IPS DF 4.7 (cell line): ENCODE data around the gene CHD5.

ENCODE experiments used
- DNase-seq: peaks from one replicate; pipeline ENCODE4 v3.0.0-alpha.2; 2013; ENCODE audit warnings: low spot score; ENCODE audit errors: extremely low read depth

The CHD5 gene

DNA sequence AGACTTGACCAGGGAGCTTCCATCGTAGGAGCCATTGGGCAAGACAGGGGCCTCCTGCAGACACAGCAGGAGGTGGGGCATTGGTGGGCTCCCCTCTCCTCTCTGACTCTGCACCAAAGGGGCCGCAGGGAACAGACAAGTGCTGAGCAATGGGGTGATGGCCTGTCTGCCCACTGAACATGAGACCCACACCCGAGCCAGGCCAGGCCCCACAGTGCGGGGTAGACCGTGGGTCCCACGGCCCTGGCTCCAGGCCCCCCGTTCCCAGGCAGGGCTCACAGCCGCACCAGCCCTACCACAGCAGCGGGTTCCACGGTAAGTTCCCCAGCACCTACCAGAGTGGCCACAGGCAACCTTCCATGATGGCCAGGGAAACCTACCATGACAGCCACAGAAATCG lies 45.9 kb downstream of the CHD5 start:
- no peak for DNase-seq

DNA sequence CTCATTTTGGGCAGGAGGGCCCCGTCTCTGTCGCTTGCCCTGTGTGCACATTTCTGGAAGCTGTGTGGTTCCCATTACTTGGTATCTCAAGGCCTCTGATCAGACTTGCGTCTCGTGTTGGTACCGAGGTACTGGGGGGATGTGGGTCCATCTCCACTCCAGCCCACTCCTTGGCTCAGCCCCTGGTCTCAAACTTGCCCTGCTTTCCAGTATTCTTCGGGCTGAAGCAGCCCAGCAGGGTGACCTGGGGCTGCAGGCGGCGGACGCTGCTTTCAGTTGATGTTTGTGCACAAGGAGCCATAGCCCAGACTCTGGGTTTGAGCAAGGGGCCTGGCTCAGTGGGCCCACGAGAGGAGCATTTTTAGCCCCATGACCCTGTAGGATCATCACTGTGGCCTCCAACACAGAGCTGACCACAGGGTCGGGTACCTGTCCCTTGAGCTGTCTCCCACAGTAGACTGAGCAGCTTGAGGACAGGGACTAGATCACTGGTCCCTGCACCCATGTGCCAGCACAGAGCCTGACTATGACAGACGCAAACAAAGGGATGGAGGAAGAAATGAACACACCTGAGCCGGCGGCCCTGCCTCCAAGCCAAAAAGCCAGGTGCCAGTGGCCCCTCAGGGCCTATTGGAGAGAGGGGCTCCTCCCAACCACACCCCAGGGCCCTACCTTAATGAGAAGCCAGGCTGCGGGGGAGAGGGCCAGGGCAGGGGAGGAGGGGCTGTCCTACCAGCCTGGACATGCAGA lies 46.8 kb downstream of the CHD5 start:
- no peak for DNase-seq

DNA sequence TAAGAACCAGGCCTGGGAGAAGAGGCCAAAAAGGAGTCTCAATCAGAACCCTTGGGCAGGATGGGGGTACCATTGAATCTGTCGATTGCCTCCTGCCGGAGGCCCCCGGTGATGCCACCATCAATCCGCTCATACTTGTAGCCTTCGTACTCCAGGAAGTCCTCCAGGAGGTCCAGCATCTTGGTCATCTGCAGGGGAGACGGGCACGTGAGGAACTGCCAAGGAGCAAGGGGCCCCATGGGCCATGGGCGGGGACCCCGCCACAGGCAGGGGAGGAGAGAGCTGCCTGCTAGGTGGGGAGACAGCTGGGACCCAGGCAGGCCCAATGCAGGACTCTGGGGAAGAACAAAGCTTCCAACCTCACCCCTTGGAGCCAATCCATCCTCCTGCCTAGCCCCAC lies 48.6 kb downstream of the CHD5 start:
- DNase-seq: no peak

DNA sequence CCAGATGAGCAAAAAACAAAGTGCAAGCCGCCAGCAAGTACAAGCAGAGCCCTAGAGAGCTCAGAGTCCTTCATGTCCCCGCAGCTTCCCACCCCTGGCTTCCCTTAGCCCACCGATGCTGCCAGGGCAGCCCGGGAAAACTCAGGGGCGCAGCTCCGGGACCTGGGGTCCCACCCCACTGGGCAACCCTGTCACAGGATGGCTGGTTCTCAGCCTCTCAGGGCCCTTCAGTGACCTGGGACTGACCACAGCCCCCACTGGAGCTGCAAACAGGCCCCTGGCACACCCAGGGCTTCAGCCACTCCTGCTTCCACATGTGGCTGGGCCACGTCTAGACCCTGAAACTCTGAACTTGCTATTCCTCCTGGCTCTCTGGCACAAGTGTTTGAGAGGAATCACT lies 49.5 kb downstream of the CHD5 start:
- no peak for DNase-seq

DNA sequence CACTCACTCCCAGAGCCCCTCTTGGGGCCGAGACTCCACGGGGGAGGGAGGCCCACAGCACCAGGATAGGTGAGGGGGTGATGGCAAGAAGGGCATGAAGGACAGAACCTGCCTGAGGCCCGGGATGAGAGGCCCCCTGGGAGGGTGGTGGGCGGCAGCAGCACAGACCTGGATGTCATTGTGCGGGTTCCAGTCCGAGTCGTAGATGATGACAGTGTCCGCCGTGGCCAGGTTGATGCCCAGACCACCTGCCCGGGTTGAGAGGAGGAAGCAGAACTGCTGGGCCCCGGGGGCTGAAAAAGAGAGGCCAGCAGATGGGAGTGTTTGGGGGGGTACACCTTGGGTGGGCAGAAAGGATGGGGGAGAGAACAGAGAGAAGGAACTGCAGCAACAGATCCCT lies 50.1 kb downstream of the CHD5 start:
- DNase-seq: no peak

DNA sequence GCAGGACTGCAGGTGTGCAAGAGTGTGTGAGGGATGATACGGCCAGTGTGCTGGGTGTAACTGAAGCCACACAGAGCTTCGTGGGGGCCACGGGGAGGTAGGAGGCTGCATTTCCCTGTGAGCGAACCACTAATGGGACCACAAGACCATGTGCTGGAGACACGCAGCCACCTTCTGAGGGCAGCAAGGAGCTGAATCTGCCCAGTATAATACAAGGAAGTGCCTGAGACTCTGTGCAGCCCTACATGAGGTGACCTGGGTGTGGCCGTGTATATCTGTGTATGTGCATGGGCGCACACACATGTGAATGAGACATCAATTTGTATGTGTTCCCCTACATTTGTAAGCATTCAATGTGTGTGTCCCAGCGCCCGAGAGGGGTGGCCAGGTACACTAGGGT lies 50.8 kb downstream of the CHD5 start:
- no peak for DNase-seq

DNA sequence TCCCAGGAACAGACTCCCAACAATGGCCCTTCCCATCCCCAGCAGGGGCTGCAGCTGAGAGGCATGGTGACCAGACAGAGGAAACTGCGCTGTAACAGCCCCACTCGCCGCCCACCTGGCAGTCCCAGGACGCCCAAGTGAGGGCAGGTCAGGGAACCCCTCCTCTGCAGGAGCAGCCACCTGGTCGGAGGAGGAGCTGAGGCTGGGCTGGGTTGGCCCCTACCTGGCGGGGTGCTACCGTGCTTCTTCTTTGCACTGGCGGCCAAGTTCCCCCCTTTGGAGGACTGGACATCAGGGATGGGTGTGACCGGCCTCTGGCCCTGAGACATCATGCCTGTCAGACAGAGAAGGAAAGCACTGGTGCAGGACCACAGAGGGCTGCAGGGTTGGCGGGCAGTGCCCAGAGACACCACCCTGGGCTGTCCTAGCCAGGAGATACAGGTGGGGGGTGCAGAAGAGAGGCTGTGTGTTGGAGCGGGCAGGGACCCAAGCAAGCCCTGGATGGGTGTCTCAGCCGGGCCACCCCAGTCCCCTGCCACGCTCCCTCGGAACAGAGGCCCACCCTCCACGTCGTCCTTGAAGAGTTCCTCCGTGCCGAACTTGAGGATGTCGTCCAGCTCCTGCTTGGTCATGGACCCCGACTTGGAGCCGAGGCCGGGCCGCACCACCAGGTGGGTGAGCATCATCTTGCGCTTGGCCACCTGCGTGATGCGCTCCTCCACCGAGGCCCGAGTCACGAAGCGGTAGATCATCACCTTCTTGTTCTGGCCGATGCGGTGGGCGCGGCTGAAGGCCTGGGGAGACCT lies 51.6 kb downstream of the CHD5 start:
- no peak for DNase-seq

DNA sequence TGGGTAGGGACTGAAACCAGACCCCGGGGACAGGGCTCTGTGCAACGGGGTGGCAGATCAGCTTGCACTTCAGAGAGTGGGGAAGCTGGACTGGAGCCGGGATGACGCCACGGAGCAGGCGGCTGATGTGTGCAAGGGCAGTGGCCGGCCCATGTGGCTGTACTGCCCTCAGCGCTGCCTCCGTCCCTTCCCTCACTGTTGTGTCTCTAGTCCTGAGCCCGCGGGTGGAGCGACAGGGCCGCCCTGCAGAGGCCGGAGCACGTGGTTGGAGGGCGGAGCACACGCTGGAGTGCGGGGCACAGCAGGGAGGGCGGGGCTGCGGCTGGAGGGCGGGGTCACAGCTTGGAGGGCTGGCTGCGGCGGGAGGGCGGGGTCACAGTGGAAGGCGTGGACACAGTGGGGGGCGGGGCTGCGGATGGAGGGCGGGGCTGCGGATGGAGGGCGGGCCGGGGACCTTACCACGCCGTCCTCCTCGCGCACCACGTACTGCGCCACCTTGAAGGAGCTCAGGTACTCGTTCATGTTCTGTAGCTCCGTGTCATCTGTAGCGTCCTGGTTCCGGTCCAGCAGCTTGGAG lies 52.4 kb downstream of the CHD5 start:
- no peak for DNase-seq

DNA sequence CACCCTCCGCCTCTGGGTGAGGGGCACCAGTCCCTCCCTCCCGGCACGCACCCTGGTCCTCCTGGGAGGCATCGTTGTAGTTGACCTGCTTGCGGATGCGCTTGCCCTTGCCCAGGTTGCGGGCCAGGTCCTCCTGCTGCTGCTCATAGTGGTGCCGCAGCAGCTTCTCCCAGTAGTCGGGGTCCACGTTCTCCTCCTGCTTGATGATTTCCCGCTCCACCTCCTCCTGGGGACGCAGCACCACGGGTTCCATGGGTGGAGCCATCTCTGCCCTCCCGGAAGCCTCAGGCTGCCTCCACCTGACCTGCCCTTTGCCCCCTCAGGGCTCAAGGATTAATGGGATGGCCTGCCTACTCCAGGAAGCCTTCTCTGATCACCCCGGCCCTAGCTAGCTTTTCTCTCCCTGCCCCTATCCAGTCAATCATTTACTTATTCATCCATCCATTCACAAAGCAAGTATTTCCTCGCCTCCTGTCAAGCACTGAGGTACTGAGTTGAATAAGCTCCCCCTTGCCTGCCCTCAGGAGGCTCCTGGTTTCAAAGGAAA lies 53.5 kb downstream of the CHD5 start:
- no peak for DNase-seq

DNA sequence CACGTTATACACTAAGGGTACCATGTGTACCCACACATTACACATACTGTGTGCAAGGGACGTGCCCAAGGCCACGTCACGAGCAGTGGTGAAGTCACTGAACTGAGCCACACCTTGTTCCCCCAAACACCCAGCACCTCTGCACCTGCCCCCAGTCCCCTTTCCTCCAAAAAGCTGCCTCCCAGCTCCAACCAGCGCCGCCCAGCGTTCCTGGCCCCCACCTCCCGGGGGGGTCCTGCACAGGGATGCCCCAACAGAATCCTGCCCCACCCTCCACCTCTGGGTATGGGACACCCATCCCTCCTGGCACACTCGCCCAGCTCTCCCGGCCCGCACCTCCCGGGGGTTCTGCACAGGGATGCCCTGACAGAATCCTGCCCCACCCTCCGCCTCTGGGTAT lies 54.1 kb downstream of the CHD5 start:
- no peak for DNase-seq

DNA sequence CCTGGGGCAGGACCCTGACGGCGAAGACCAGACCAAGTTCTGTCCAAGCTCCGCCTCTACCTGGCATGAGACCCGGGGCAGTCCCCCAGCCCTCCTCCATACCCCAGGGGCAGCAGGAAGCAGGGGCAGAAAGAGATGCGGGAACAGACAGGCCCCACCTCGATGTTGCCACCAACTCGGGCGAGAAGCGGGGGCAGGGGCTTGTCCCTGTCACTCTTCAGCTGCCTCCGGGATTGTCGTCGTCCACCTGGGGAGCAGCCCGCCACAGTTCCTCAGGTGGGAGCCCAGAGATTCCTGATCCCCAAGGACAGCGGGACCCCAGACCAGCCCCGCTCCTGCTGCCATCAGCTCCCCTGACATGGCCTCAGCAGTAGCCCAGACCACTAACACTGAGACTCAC lies 54.8 kb downstream of the CHD5 start:
- no peak for DNase-seq

DNA sequence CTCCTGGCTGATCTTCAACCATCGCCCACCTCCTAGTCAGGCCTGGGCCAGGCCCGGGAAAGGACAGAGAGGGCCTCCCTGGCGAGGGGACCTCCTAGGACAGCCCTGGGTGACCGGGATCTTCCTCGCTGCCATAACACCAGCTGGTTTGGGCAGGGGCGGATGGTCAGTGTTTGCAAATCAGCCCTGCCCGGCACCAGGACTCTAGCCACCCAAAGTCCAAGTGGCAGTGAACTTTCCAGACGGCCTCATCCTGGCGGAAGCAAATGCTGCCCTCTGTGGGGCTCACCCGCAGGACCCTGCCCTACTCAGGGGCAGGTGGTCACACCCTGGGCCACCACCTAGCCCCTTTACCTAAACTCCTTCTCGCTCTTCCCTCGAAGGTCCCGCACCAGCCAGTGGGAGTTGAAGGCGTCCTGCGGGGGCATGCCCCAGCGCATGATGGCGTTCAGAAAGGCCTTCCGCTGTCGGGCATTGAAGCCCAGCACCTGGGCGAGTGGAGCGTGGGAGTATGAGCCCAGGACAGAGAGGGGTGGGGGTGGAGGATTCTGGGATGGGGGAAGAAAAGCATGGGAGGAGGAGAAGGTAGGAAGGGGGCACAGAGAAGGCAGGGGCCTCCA lies 55.3 kb downstream of the CHD5 start:
- DNase-seq: no peak

DNA sequence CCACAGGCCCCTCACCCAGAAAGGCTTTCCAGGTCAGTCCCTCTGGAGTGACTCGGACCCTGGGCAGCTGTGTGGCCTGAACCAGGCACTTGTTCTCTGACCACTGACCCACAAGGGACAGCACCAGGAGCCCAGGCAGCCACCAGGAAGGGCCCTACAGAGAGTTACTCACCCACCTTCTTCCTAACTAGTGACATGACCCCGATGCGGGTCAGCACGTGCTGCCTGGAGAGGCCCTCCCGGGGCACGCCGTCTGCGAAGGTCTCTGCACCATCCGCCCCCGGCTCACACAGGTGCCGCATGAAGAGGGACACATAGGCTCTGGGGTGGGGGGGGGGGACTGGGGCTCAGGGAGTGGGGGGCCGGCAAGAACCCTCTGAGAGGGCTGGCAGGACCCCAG lies 55.8 kb downstream of the CHD5 start:
- no peak for DNase-seq

DNA sequence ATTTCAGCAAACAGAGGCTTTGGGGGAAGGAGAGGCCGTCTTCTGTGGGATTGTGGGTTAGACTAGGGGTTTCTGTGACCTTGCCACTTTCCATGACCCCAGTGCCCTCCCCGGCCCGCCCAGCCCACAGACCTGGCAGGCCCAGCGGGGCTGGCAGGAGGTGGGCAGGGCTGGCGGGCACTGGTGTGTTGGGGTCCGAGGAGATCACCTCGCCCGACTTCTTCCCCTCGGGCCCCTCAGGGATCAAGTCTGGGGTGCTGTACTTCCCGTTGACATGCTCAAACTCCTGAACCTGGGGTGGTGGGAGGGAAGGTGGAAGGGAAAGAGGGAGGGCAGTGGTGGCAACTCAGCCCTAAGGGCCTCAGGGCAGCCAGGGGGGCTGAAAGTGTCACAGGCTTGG lies 56.3 kb downstream of the CHD5 start:
- no peak for DNase-seq

DNA sequence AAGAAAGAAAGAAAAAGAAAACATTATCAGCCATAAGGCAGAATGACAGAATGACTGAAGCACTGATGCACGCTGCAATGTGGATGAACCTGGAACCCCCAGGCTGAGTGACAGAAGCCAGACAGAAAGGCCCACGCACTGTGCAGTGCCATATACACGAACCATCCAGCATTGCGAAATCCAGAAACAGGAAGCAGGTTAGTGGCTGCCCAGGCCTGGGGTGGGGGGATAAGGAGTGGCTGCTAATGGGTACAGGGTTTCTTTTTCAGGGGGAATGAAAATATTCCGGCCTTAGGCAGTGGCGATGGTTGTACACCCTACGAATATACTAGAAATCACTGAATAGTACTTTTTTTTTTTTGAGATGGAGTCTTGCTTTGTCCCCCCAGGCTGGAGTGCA lies 57.0 kb downstream of the CHD5 start:
- DNase-seq: no peak

DNA sequence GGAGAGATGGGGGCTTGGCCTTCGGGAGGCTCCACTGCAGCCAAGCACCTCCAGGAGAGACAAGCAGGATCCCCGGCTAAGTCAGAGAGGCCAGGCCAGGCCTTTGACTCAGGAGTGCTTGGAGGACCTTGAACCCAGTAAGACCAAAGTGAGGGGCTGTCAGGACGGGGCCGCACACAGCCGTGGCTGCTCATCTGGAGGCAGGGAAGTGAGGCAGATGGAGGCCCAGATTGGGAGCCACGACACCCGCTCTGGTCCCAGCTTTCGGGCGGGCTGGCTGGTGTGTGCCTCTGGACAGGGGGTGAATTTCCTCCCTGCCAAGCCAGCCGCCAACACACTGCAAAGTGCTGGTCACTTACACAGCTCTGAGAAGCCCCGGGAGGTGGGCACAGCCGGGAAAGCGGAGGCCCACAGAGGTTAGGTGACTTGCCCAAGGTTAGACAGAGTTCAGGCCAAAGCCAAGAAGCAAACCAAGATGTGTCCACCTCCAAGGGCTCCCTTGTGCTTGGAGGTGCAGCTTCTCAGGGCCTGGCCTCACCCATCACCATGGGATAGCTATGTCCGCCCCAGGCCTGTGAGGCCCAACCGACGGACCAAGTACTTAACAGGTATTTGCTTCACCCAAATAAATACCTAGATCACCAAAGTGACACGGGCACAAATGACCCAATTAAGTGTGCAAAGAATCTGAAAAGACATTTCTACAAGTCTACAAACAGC lies 58.3 kb downstream of the CHD5 start:
- no peak for DNase-seq

DNA sequence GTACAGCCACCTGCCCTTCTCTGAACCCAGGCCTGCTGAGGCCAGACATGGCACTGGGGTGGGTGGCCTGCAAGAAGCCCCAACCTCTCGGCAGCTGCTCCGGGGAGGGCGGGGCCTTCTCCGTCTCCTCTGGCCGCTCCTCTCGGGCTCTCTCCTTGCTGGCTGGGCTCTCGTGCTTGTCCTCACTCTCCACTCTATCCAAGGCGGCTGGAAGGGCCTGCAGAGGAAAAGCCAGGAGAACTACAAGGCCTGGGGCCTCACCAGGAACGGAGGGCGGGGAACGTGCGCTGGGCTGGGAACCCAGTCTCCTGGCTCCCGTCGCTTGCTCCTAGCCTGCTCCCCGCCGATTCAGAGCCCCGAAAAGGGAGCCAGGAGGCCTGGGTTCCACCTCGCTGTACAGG lies 59.1 kb downstream of the CHD5 start:
- no peak for DNase-seq

DNA sequence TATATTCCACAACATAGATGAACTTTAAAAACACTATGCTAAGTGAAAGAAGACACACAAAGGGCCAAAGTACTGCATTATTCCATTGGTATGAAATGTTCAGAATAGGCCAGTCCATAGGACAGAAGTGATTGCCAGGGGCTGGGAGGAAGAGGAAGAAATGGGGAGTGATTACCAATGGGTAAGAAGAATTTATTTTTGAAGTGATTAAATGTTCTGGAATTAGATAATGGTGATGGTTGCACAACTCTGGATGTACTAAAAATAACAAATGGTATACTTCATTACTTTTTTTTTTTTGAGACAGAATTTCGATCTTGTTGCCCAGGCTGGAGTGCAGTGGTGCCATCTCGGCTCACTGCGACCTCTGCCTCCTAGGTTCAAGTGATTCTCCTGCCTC lies 61.7 kb downstream of the CHD5 start:
- DNase-seq: no peak

DNA sequence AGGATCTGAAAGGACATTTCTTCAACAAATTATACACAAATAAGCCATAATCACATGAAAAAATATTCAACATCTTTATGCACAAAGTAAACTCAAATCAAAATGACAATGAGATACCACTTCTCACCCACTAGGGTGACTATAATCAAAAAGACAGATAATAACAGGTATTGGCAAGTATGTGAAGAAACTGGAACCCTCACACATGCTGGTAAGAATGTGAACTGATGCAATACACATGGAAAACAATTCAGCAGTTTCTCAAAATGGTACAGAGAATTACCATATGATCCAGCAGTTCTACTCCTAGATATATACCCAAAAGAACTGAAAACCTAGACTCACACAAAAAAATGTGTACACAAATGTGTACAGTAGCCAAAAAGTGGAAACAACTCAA lies 62.5 kb downstream of the CHD5 start:
- DNase-seq: no peak

DNA sequence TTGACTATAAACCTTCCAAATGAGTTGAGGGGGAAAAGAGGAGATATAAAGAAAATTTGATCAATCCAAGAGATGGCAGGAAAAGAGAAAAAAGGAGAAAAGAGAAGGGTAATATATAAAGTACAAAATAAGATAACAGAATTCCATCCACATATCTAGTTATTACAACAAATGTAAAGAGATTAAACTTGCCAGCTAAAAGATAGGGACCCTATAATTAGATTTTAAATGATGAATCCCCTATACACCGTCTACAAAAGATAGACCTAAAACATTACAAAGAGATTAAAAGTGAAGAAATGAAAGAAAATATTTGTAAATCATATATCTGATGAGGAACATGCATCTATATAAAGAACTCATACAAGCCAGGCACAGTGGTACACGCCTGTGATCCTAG lies 63.1 kb downstream of the CHD5 start:
- no peak for DNase-seq

DNA sequence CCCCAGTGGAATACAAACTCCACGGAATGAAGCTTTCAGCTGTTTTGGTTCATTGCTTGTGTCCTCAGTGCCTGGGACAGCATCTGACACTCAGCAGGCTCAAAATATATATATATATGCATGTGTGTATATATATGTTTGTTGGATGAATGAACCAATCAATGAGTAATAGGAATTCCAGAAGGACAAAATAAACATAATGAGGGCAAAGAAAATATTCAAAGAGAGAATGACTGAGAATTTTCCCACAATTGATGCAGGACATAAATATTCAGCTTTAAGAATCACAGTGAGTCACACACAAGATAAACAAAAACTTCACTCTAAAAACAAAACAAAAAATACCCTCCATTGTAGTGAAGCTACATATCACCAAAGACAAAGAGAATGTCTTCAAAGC lies 64.0 kb downstream of the CHD5 start:
- DNase-seq: no peak
